SU-DHL-6 (cell line): ENCODE results near the gene AACS.
A peak's percentile ranks its signal among the peaks of the same experiment; 100 is the strongest.

ENCODE experiments used
- H2AFZ ChIP-seq: fragments of 200-600 bp; sonication (generic); 2 replicates; pipeline ENCODE4 v1.6.1; 2014; ENCODE audit warnings: low read depth, mild to moderate bottlenecking, moderate library complexity, mixed read lengths, antibody characterized with exemption, low read length; ENCODE audit not compliant: severe bottlenecking
- H3F3A ChIP-seq: fragments of 200-600 bp; shearing (Covaris generic); 2 replicates; pipeline ENCODE4 v1.6.0; 2016; ENCODE audit warnings: antibody characterized with exemption, mild to moderate bottlenecking; ENCODE audit not compliant: insufficient read depth
- H3K27ac ChIP-seq: fragments of 200-600 bp; sonication (generic); 2 replicates; pipeline ENCODE4 v1.5.1; 2016; ENCODE audit warnings: low read depth, mild to moderate bottlenecking, low read length, moderate library complexity, mixed read lengths
- H3K27me3 ChIP-seq: fragments of 200-600 bp; sonication (generic), shearing (Covaris generic); 2 replicates; pipeline ENCODE4 v1.6.0; 2014; ENCODE audit warnings: mild to moderate bottlenecking, low read length
- H3K36me3 ChIP-seq: fragments of 200-600 bp; sonication (generic); 2 replicates; pipeline ENCODE4 v1.6.1; 2014; ENCODE audit warnings: mild to moderate bottlenecking, low read length, mixed read lengths
- H3K4me2 ChIP-seq: fragments of 300-600, 200-600 bp; shearing (Covaris generic), sonication (generic); 2 replicates; pipeline ENCODE4 v1.6.0; 2014; ENCODE audit warnings: low read length, low read depth, mild to moderate bottlenecking; ENCODE audit not compliant: poor library complexity, severe bottlenecking
- H3K4me3 ChIP-seq: fragments of 200-600 bp; sonication (generic); 2 replicates; pipeline ENCODE4 v1.5.1; 2014; ENCODE audit warnings: antibody characterized with exemption, low read length, mild to moderate bottlenecking, mixed read lengths; ENCODE audit not compliant: insufficient read depth, poor library complexity, severe bottlenecking
- H3K79me2 ChIP-seq: fragments of 200-600 bp; sonication (generic); 2 replicates; pipeline ENCODE4 v1.6.1; 2014; ENCODE audit warnings: mild to moderate bottlenecking, low read length, moderate library complexity; ENCODE audit not compliant: insufficient read depth
- H3K9ac ChIP-seq: fragments of 200-600 bp; sonication (generic); 2 replicates; pipeline ENCODE4 v1.7.0; 2014; ENCODE audit warnings: mild to moderate bottlenecking, low read length
- H3K9me2 ChIP-seq: fragments of 200-600 bp; sonication (generic); replicated peaks from 2 replicates; pipeline ENCODE4 v1.6.1; 2014; ENCODE audit warnings: low read length; ENCODE audit not compliant: insufficient read depth
- H3K9me3 ChIP-seq: fragments of 200-600 bp; sonication (generic); 2 replicates; pipeline ENCODE4 v1.6.1; 2014; ENCODE audit warnings: low read length, mixed read lengths; ENCODE audit not compliant: insufficient read depth
- H4K20me1 ChIP-seq: fragments of 200-600 bp; sonication (generic); 2 replicates; pipeline ENCODE4 v1.6.1; 2014; ENCODE audit warnings: low read depth, mild to moderate bottlenecking, antibody characterized with exemption, low read length, moderate library complexity, mixed read lengths
- EZH2phosphoT487 ChIP-seq: fragments of 200-600 bp; sonication (generic), shearing (Covaris generic); conservative IDR thresholded peaks from 2 replicates; pipeline ENCODE4 v1.6.1; 2018; ENCODE audit warnings: mild to moderate bottlenecking, antibody characterized with exemption, low read length, moderate library complexity, mixed read lengths
- TF ChIP-seq, protein P1 (sequence below): fragments of 200-600 bp; sonication (generic); IDR thresholded peaks from one replicate; pipeline ENCODE4 v1.5.1; 2017; ENCODE audit warnings: antibody characterized with exemption, mild to moderate bottlenecking, low read length, moderate library complexity; ENCODE audit not compliant: insufficient read depth, poor library complexity, severe bottlenecking

AACS gene

DNA sequence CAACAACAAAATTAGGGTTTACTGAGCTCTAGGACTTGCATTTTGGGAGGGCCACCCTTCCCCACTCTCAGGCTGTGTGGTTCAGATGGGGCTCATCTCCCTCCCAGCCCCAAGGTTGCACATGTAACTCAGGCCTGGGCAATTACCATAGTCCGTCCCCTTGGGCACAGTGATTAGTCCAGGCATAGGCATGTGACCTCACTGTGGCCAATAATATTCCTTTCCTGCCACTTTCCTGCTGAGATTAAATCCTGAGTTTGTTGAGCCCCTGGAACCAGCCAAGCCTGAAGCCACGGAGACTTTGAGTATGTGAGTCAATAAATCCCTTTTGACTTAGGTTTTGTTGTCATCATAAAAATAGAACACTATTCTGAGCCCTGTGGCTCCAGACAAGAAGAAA, 113.0 kb downstream of the AACS start:
- H3K9me3 ChIP-seq, result no peaks in the 10 kb centered on the region
- peak overlapping the region; percentile 5 for H2AFZ ChIP-seq
- no peaks in the 10 kb centered on the region for H3K36me3 ChIP-seq
- H4K20me1 ChIP-seq, result no peaks in the 10 kb centered on the region
- H3F3A ChIP-seq, result no peaks in the 10 kb centered on the region
- no peak overlapping the region for H3K4me2 ChIP-seq
- TF ChIP-seq EZH2phosphoT487, result no peak
- TF ChIP-seq, protein P1, sequence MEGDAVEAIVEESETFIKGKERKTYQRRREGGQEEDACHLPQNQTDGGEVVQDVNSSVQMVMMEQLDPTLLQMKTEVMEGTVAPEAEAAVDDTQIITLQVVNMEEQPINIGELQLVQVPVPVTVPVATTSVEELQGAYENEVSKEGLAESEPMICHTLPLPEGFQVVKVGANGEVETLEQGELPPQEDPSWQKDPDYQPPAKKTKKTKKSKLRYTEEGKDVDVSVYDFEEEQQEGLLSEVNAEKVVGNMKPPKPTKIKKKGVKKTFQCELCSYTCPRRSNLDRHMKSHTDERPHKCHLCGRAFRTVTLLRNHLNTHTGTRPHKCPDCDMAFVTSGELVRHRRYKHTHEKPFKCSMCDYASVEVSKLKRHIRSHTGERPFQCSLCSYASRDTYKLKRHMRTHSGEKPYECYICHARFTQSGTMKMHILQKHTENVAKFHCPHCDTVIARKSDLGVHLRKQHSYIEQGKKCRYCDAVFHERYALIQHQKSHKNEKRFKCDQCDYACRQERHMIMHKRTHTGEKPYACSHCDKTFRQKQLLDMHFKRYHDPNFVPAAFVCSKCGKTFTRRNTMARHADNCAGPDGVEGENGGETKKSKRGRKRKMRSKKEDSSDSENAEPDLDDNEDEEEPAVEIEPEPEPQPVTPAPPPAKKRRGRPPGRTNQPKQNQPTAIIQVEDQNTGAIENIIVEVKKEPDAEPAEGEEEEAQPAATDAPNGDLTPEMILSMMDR, result no peak
- H3K27ac ChIP-seq, result no peak overlapping the region
- H3K9me2 ChIP-seq, result no peaks in the 10 kb centered on the region
- H3K79me2 ChIP-seq, result no peaks in the 10 kb centered on the region
- H3K9ac ChIP-seq, result no peak overlapping the region
- H3K4me3 ChIP-seq, result no peak overlapping the region
- no peaks in the 10 kb centered on the region for H3K27me3 ChIP-seq

GRCh38 chr12:125180144-125180543, 114.9 kb downstream of the AACS start:
- TF ChIP-seq, protein P1, result no peak
- no peak for TF ChIP-seq EZH2phosphoT487
- no peaks in the 10 kb centered on the region for H3K79me2 ChIP-seq
- H3K9me3 ChIP-seq, result no peaks in the 10 kb centered on the region
- no peak overlapping the region for H3K27ac ChIP-seq
- no peak overlapping the region for H2AFZ ChIP-seq
- H3K4me3 ChIP-seq, result no peak overlapping the region
- no peaks in the 10 kb centered on the region for H4K20me1 ChIP-seq
- H3F3A ChIP-seq, result no peaks in the 10 kb centered on the region
- no peak overlapping the region for H3K4me2 ChIP-seq
- no peak overlapping the region for H3K9ac ChIP-seq
- H3K27me3 ChIP-seq, result no peaks in the 10 kb centered on the region
- no peaks in the 10 kb centered on the region for H3K36me3 ChIP-seq
- no peaks in the 10 kb centered on the region for H3K9me2 ChIP-seq

DNA sequence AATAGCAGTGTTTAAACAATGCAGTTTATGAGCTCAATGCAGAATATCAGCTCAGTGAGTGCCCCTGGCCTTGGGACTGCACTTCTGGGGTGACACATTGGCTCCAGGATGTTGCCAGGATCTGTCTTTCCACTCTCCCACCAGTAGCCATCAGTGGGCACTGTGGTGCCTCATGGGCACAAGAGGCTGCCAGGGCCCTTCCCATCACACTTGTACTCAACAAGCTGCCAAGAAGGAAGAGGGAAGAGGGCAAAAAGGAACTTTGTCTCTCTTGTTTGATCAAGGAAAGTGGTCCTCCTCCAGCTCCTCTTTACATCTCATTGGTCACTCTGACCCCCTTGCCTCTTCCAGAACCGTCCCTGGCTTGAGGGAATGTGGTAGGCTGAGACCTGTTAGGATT, 115.9 kb downstream of the AACS start:
- no peak overlapping the region for H3K9ac ChIP-seq
- no peak overlapping the region for H2AFZ ChIP-seq
- H3K27ac ChIP-seq, result no peak overlapping the region
- no peaks in the 10 kb centered on the region for H3K27me3 ChIP-seq
- no peak overlapping the region for H3K4me2 ChIP-seq
- no peaks in the 10 kb centered on the region for H4K20me1 ChIP-seq
- no peaks in the 10 kb centered on the region for H3K36me3 ChIP-seq
- H3K9me3 ChIP-seq, result no peaks in the 10 kb centered on the region
- TF ChIP-seq, protein P1, result no peak
- TF ChIP-seq EZH2phosphoT487, result no peak
- H3K79me2 ChIP-seq, result no peaks in the 10 kb centered on the region
- H3F3A ChIP-seq, result no peaks in the 10 kb centered on the region
- no peak overlapping the region for H3K4me3 ChIP-seq
- H3K9me2 ChIP-seq, result no peaks in the 10 kb centered on the region
